A549 (cell line): ENCODE results near the gene TNFRSF1B. TPM values are rescaled to one million over a fixed set of nuclear protein-coding genes. Genes with fewer than 3 reads are reported as not detected.

Experiments used
- ATAC-seq, 2 experiments: fragments of 200-7000 bp in 1 of 2; fragments of >200 bp in 1 of 2; cut with Nextera tagmentation in 1 of 2; cut with Tn5 transposase in 1 of 2; 3 replicates each; pipeline versions ENCODE4 v1.8.0 to v1.9.1; 2018 to 2020; ENCODE audit warnings: mild to moderate bottlenecking in 1 of 2, moderate library complexity in 1 of 2
- CTCF ChIA-PET: fragments of 300-600 bp; sonication (Branson Sonifier 250); formaldehyde crosslinking; extraction: SDS; loops from one replicate; lab custom pipeline; 2021; ENCODE audit warnings: antibody characterized with exemption, inconsistent platforms; lab: Yijun Ruan, JAX
- POLR2A ChIA-PET: fragments of 350-600 bp; formaldehyde crosslinking; extraction: SDS; loops from one replicate; lab custom pipeline; 2021; ENCODE audit warnings: antibody characterized with exemption, inconsistent platforms; lab: Yijun Ruan, JAX
- DNase-seq, 2 experiments: peaks; one replicate each; pipeline versions ENCODE4 v3.0.0 to v3.0.0-alpha.2; 2011 to 2016; ENCODE audit warnings: low read depth in 1 of 2, low spot score in 1 of 2
- FAIRE-seq: peaks from 2 replicates; lab custom pipeline; 2011; peaks lifted over from hg19 to GRCh38; lab: Jason Lieb, UNC
- H3K27ac ChIP-seq, 2 experiments: fragments of >200 bp; sonication (Bioruptor Twin); formaldehyde crosslinking; 3 replicates each; pipeline ENCODE4 v1.5.1; 2016 to 2017
- H3K4me1 ChIP-seq: fragments of >200 bp; sonication (Bioruptor Twin); formaldehyde crosslinking; 3 replicates; pipeline ENCODE4 v1.6.1; 2016
- H3K4me2 ChIP-seq: fragments of >200 bp; sonication (Bioruptor Twin); formaldehyde crosslinking; 3 replicates; pipeline ENCODE4 v1.6.1; 2016
- H3K4me3 ChIP-seq: fragments of >200 bp; sonication (Bioruptor Twin); formaldehyde crosslinking; 3 replicates; pipeline ENCODE4 v1.5.1; 2016
- H3K9me3 ChIP-seq: fragments of >200 bp; sonication (Bioruptor Twin); formaldehyde crosslinking; 3 replicates; pipeline ENCODE4 v1.6.1; 2016
- CBX2 ChIP-seq: fragments of 200-600 bp; sonication (generic); IDR thresholded peaks from 2 replicates; pipeline ENCODE4 v1.6.1; 2016; ENCODE audit warnings: low read depth, mild to moderate bottlenecking, borderline replicate concordance
- EP300 ChIP-seq, 2 experiments: fragments of >200 bp; sonication (Bioruptor Twin); formaldehyde crosslinking; IDR thresholded peaks; 2 replicates in 1 of 2; 3 replicates in 1 of 2; pipeline ENCODE4 v1.6.1; 2016 to 2017
- GATA3 ChIP-seq: IDR thresholded peaks from 2 replicates; pipeline ENCODE4 v1.6.1; 2012; ENCODE audit warnings: borderline replicate concordance
- HDAC2 ChIP-seq: fragments of 200-600 bp; sonication (generic); IDR thresholded peaks from 2 replicates; pipeline ENCODE4 v1.6.1; 2016
- HEYL ChIP-seq: fragments of 250-450 bp; sonication (Bioruptor Pico); IDR thresholded peaks from 2 replicates; pipeline ENCODE4 v1.8.0; 2021; ENCODE audit warnings: mild to moderate bottlenecking, moderate library complexity
- HOXB5 ChIP-seq: fragments of 250-450 bp; sonication (Bioruptor Pico); IDR thresholded peaks from 2 replicates; pipeline ENCODE4 v1.5.0; 2020; ENCODE audit warnings: mild to moderate bottlenecking, moderate library complexity
- JUN ChIP-seq, 2 experiments: fragments of >200 bp; sonication (Bioruptor Twin); formaldehyde crosslinking; IDR thresholded peaks; 2 replicates in 1 of 2; 3 replicates in 1 of 2; pipeline ENCODE4 v1.6.1; 2016 to 2017
- NR3C1 ChIP-seq: fragments of >200 bp; sonication (Bioruptor Twin); formaldehyde crosslinking; IDR thresholded peaks from 3 replicates; pipeline ENCODE4 v1.6.1; 2017
- POLR2AphosphoS2 ChIP-seq: conservative IDR thresholded peaks from 2 replicates; pipeline ENCODE4 v1.6.1; 2012; ENCODE audit warnings: low read length, improper control_type of control experiment, inconsistent platforms
- RAD21 ChIP-seq, 2 experiments: fragments of >200 bp in 1 of 2; sonication (Bioruptor Twin) in 1 of 2; formaldehyde crosslinking in 1 of 2; IDR thresholded peaks in 1 of 2; conservative IDR thresholded peaks in 1 of 2; 2 replicates in 1 of 2; 3 replicates in 1 of 2; pipeline ENCODE4 v1.6.1; 2012 to 2018; ENCODE audit warnings: inconsistent platforms in 1 of 2
- RFX5 ChIP-seq: fragments of 450-650 bp; IDR thresholded peaks from 2 replicates; pipeline ENCODE4 v1.7.1; 2014; ENCODE audit warnings: antibody characterized with exemption, mild to moderate bottlenecking, moderate library complexity
- SMC3 ChIP-seq: fragments of >200 bp; sonication (Bioruptor Twin); formaldehyde crosslinking; IDR thresholded peaks from 3 replicates; pipeline ENCODE4 v1.6.1; 2018; ENCODE audit warnings: inconsistent platforms
- TP53 ChIP-seq: fragments of 250-450 bp; sonication (Bioruptor Pico); IDR thresholded peaks from 2 replicates; pipeline ENCODE4 v1.5.0; 2021; ENCODE audit warnings: mild to moderate bottlenecking, moderate library complexity
- ZFP36 ChIP-seq: fragments of 450-650 bp; IDR thresholded peaks from 2 replicates; pipeline ENCODE4 v1.6.1; 2014; ENCODE audit warnings: borderline replicate concordance; ENCODE audit not compliant: partially characterized antibody
- WGBS: methylation state at CpG from one replicate; pipeline ENCODE4 v1.1.6; 2017; ENCODE audit errors: missing lambda C conversion rate; 5-methylcytosine and 5-hydroxymethylcytosine counted together
- polyA plus RNA-seq, 4 experiments: library from polyadenylated mRNA; depleted of rRNA in 3 of 4; stranded (reverse); fragments of >200 nt; fragmentation: RNase III in 1 of 4; extraction: RNeasy Plus Mini Kit Qiagen cat#74134 plus additional on column Dnase treatment in 1 of 4; gene quantifications; 2 replicates in 3 of 4; 3 replicates in 1 of 4; pipeline ENCODE4 v1.2.3, GENCODE V29; 2011 to 2017
- TF ChIP-seq, protein P1 (sequence below): IDR thresholded peaks from 2 replicates; pipeline ENCODE4 v1.6.1; 2012
- TF ChIP-seq, protein P2 (sequence below): fragments of >200 bp; sonication (Bioruptor Twin); formaldehyde crosslinking; IDR thresholded peaks from 3 replicates; pipeline ENCODE4 v1.5.1; 2016
- TF ChIP-seq, protein P3 (sequence below): fragments of >200 bp; sonication (Bioruptor Twin); formaldehyde crosslinking; IDR thresholded peaks from 3 replicates; pipeline ENCODE4 v1.6.1; 2016
- TF ChIP-seq, protein P4 (sequence below): fragments of 150-350 bp; IDR thresholded peaks from 2 replicates; pipeline ENCODE4 v1.6.1; 2014; ENCODE audit warnings: low read depth, mild to moderate bottlenecking, low read length

Gene TNFRSF1B
- polyA plus RNA-seq, 2 of the 4 experiments (the other 2 are of a cell fraction) = 0.05 to 0.06 TPM

DNA sequence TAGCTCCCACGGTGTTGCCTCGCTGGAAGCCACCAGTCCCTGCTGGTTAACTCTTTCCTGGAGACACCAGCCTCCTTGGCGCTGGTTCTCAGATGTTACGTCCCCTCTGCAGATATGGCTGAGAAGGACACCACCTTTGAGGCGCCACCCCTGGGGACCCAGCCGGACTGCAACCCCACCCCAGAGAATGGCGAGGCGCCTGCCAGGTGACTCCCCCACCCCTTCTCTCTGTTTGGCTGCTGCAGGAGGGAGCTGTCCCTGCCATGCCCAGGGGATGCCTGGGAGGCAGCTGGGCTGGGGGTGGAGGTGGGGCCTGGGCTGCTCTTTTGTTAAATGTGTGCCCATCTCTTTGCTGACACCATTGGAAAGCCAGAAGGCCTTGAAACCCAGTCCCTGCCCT, 43.6 kb upstream of the TNFRSF1B start:
- Histone ChIP-seq H3K9me3 (no peaks in the 10 kb centered on the region), H3K4me2 (no peak overlapping the region), H3K27ac (no peak overlapping the region), H3K4me1 (no peaks in the 10 kb centered on the region), H3K4me3 (no peak overlapping the region)
- DNase-seq (no peak), FAIRE-seq (no peak), ATAC-seq (no peak)
- ChIA-PET POLR2A (no interaction called here), CTCF (interaction anchor here (1.8 to 8.7 kb wide), 9 partner anchors 14 to 153 kb away, joined by 6 to 229 read pairs (median 20); no protein-coding TSS in a partner anchor)
- TF ChIP-seq, protein P1, sequence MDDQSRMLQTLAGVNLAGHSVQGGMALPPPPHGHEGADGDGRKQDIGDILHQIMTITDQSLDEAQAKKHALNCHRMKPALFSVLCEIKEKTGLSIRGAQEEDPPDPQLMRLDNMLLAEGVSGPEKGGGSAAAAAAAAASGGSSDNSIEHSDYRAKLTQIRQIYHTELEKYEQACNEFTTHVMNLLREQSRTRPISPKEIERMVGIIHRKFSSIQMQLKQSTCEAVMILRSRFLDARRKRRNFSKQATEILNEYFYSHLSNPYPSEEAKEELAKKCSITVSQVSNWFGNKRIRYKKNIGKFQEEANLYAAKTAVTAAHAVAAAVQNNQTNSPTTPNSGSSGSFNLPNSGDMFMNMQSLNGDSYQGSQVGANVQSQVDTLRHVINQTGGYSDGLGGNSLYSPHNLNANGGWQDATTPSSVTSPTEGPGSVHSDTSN = no peak
- WGBS = 39% methylated on average over 5 of the region's 8 CpGs

DNA sequence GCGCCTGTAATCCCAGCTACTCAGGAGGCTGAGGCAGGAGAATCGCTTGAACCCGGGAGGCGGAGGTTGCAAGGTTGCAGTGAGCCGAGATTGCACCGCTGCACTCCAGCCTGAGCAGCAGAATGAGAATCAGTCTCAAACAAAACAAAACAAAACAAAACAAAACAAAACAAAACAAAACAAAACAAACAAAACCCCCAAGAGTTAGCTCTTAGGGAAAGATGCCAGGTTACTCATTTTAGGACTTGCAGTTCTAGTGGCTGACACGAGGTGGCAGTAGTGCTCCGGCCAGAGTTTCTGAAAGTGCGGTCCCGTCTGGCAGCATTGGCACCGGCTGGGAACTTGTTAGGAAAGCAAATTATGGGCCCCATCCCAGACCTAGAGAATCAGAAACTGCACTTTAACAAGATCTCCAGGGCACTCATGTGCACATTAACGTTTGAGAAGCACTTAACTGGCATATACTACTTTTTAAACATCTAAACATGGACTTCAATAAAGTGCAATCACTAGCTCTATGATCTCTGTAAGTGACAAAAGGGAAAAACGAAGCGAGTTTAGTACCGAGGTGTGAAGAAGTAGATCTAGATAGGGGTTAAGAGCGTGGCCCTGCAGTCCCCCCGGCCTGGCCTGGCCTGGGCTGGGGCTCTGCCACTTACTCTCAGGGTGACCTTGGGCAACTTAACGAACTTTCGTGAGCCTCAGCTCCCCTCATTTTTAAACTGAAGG, 41.9 kb upstream of the TNFRSF1B start:
- ChIA-PET POLR2A (no interaction called here), CTCF (interaction anchor here (0.6 to 8.7 kb wide), 51 partner anchors 9 to 1583 kb away, joined by 3 to 229 read pairs (median 5); no protein-coding TSS in a partner anchor)
- FAIRE-seq = no peak
- peak; percentile 46 to 75; a peak in 4 of 6 replicates for ATAC-seq
- TF ChIP-seq, protein P2, sequence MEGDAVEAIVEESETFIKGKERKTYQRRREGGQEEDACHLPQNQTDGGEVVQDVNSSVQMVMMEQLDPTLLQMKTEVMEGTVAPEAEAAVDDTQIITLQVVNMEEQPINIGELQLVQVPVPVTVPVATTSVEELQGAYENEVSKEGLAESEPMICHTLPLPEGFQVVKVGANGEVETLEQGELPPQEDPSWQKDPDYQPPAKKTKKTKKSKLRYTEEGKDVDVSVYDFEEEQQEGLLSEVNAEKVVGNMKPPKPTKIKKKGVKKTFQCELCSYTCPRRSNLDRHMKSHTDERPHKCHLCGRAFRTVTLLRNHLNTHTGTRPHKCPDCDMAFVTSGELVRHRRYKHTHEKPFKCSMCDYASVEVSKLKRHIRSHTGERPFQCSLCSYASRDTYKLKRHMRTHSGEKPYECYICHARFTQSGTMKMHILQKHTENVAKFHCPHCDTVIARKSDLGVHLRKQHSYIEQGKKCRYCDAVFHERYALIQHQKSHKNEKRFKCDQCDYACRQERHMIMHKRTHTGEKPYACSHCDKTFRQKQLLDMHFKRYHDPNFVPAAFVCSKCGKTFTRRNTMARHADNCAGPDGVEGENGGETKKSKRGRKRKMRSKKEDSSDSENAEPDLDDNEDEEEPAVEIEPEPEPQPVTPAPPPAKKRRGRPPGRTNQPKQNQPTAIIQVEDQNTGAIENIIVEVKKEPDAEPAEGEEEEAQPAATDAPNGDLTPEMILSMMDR = peak; percentile 84
- TF ChIP-seq HDAC2 (no peak), SMC3 (peak; percentile 94), RAD21 (conservative IDR thresholded peaks at IDR 0.05 in 1 of 2, IDR thresholded peaks at IDR 0.05 in 1 of 2) (peak; percentile 91 to 94), JUN (IDR thresholded peaks at IDR 0.05) (no peak), HEYL (CRISPR knock-in tag) (no peak)
- TF ChIP-seq, protein P3, sequence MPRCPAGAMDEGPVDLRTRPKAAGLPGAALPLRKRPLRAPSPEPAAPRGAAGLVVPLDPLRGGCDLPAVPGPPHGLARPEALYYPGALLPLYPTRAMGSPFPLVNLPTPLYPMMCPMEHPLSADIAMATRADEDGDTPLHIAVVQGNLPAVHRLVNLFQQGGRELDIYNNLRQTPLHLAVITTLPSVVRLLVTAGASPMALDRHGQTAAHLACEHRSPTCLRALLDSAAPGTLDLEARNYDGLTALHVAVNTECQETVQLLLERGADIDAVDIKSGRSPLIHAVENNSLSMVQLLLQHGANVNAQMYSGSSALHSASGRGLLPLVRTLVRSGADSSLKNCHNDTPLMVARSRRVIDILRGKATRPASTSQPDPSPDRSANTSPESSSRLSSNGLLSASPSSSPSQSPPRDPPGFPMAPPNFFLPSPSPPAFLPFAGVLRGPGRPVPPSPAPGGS = no peak
- Histone ChIP-seq H3K4me3 (no peak overlapping the region), H3K4me1 (no peaks in the 10 kb centered on the region), H3K27ac (no peak overlapping the region), H3K9me3 (no peaks in the 10 kb centered on the region), H3K4me2 (no peak overlapping the region)
- 35% methylated on average over 16 of the region's 19 CpGs for WGBS
- DNase-seq = peak; percentile 24 to 53

DNA sequence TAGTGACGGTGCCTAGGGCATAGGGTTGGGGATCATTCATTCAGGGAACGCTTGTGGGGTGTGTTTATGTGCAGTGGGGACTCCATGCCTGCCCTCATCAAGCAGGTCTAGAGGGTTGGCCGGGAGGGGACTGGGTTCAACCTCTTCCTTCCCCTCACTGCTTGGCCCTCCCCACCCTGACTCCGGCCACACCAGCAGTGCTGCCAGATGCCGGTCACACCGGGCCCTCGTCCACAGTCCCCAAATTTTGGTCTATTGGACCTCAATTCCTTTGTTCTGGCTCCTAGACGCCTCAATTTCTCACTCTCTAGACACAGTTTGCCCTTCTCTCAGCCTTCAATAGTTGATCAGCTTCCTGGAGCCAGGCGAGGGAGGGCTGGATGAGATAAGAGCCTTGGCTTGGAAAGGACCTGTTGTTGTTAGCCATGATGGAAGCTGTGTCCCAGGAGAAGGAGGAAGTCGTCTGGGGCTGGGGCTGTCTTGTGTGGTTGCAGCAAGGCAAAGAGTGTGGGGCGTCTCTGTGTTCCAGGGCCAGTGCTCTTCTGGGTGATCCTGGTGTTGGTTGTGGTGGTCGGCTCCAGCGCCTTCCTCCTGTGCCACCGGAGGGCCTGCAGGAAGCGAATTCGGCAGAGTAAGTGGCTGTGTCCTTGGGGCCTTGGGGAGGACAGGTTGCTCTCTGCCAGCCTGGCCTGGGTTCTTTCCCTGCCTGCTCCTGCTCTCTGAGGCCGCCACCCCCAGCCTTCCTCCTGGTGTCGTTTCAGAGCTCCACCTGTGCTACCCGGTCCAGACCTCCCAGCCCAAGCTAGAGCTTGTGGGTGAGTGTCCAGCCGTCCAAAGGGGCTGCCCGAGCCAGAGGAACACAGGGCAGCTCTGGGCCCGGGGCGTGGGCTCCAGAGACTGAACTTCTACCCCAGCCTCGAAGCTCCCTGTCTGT, 41.1 kb upstream of the TNFRSF1B start:
- Histone ChIP-seq H3K4me1 (no peaks in the 10 kb centered on the region), H3K4me2 (no peak overlapping the region), H3K27ac (no peak overlapping the region), H3K4me3 (no peak overlapping the region), H3K9me3 (no peaks in the 10 kb centered on the region)
- TF ChIP-seq TP53 (CRISPR knock-in tag) = no peak
- no peak for TF ChIP-seq GATA3
- TF ChIP-seq, protein P3 = no peak
- no peak for TF ChIP-seq NR3C1
- TF ChIP-seq CBX2 = no peak
- no peak for TF ChIP-seq HOXB5
- no peak for TF ChIP-seq POLR2AphosphoS2
- TF ChIP-seq, protein P2 = no peak
- TF ChIP-seq, protein P4, sequence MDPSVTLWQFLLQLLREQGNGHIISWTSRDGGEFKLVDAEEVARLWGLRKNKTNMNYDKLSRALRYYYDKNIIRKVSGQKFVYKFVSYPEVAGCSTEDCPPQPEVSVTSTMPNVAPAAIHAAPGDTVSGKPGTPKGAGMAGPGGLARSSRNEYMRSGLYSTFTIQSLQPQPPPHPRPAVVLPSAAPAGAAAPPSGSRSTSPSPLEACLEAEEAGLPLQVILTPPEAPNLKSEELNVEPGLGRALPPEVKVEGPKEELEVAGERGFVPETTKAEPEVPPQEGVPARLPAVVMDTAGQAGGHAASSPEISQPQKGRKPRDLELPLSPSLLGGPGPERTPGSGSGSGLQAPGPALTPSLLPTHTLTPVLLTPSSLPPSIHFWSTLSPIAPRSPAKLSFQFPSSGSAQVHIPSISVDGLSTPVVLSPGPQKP = no peak
- no peak for TF ChIP-seq EP300 (IDR thresholded peaks at IDR 0.05)
- no peak for TF ChIP-seq ZFP36
- TF ChIP-seq HDAC2 = no peak
- no peak for TF ChIP-seq RFX5
- WGBS = 66% methylated on average over 18 of the region's 24 CpGs
- CTCF ChIA-PET = interaction anchor here (0.6 to 8.7 kb wide), 39 partner anchors 8 to 1582 kb away, joined by 3 to 229 read pairs (median 6); no protein-coding TSS in a partner anchor
- POLR2A ChIA-PET = no interaction called here
- peak in 1 of 2 experiments; percentile 52; a peak in 3 of 6 replicates for ATAC-seq
- DNase-seq = no peak
- no peak for FAIRE-seq
